Activated CD8-positive, alpha-beta T cell treated with anti-CD3 and anti-CD28 coated beads for 36 hours (primary cell): Measurements from ENCODE around the gene BLOC1S4. TPM values are rescaled to one million over a fixed set of nuclear protein-coding genes. Genes with fewer than 3 reads are reported as not detected.
"Not testable (repeated sequence)": the region's sequence is repeated elsewhere in the genome, so short reads cannot be mapped to it uniquely, and the experiment has no call there.

Experiments used
- ATAC-seq: fragments of 200-7000 bp; cut with Tn5 transposase; one replicate; pipeline ENCODE4 v1.10.0; 2021; ENCODE audit warnings: mild to moderate bottlenecking, moderate library complexity
- CTCF ChIA-PET: fragments of 350-600 bp; sonication (Branson Sonifier 250); formaldehyde crosslinking; loops from one replicate; lab custom pipeline; 2021; ENCODE audit warnings: antibody characterized with exemption; lab: Charles Lee
- POLR2A ChIA-PET: fragments of 350-600 bp; sonication (Branson Sonifier 250); formaldehyde crosslinking; loops from one replicate; lab custom pipeline; 2021; ENCODE audit warnings: antibody characterized with exemption; lab: Charles Lee
- DNase-seq: peaks from one replicate; pipeline ENCODE4 v3.0.0-alpha.2; 2020
- H3K27ac Mint-ChIP-seq: one replicate; pipeline ENCODE4 v1.8.0; 2021; ENCODE audit warnings: mild to moderate bottlenecking, mixed read lengths
- H3K27me3 Mint-ChIP-seq: one replicate; pipeline ENCODE4 v1.8.0; 2021; ENCODE audit warnings: mixed read lengths
- H3K36me3 Mint-ChIP-seq: one replicate; pipeline ENCODE4 v1.8.0; 2021; ENCODE audit warnings: low read depth, mixed read lengths
- H3K4me1 Mint-ChIP-seq: one replicate; pipeline ENCODE4 v1.8.0; 2021; ENCODE audit warnings: low read depth, mixed read lengths
- H3K4me3 Mint-ChIP-seq: one replicate; pipeline ENCODE4 v1.8.0; 2021; ENCODE audit warnings: mild to moderate bottlenecking, moderate library complexity, mixed read lengths
- H3K9me3 Mint-ChIP-seq: one replicate; pipeline ENCODE4 v1.8.0; 2021; ENCODE audit warnings: mixed read lengths
- intact Hi-C: fragments of 100-400 bp; cut with micrococcal nuclease; formaldehyde crosslinking; loops from one replicate; pipeline ENCODE4 v1.10.0; 2022
- total RNA-seq, 2 experiments: library from RNA; stranded (reverse); gene quantifications; one replicate each; pipeline ENCODE4 v1.2.3, GENCODE V29; 2021
- TF ChIP-seq, protein P1 (sequence below): fragments of 200-600 bp; IDR thresholded peaks from one replicate; pipeline ENCODE4 v1.8.0; 2022; ENCODE audit warnings: antibody characterized with exemption, mild to moderate bottlenecking

The BLOC1S4 gene
- total RNA-seq, 2 experiments from 2014 or later, result 19.1 to 21.8 TPM

DNA sequence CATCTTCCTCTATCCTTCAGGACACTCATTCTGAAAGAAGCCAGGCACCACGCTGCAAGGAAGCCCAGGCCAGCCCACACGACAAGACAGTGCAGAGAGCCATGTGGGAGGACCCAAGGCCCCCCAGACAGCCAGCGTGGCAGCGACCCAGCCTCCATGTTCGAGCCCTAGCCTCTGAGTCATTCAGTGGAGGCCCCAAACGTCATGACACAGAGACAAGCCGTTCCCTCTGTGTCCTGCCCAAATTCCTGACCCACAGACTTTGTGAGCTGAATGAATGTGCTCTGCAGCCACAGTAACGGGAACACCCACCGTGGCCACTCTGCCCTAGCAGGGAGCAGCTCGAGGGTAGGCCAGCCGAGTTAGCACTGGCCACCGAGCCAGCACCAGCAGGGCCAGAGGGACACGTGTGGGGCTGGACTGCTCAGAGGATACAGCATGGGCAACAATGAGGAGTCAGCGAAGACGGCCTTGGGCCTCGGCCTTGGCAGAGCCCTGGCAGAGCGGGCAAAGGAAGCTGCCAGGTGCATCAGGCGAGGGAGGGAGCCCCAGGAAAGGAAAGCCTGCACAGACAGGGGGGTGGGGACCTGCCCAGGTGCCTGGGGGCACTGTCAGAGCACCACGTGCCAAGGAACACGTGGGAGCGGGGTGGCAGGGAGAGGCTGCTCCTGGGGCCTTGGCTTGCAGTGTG is 8.6 kb downstream of the BLOC1S4 start:
- Mint-ChIP-seq H3K9me3 (no peaks in the 10 kb centered on the region), H3K27ac (no peak overlapping the region), H3K27me3 (no peaks in the 10 kb centered on the region), H3K4me1 (peaks cover 11% of the 10 kb centered on the region), H3K4me3 (no peak overlapping the region), H3K36me3 (no peaks in the 10 kb centered on the region)
- intact Hi-C loops, result loop anchor here (5.0 kb wide), 1 partner anchor 348 kb away; no protein-coding TSS in a partner anchor
- ChIA-PET CTCF (interaction anchor here (1.5 kb wide), 1 partner anchor 150 kb away, joined by 5 read pairs; no protein-coding TSS in a partner anchor), POLR2A (interaction anchor here (1.0 kb wide), 1 partner anchor 99 kb away, joined by 3 read pairs; no protein-coding TSS in a partner anchor)
- ATAC-seq (no peak), DNase-seq (no peak)
- TF ChIP-seq, protein P1, sequence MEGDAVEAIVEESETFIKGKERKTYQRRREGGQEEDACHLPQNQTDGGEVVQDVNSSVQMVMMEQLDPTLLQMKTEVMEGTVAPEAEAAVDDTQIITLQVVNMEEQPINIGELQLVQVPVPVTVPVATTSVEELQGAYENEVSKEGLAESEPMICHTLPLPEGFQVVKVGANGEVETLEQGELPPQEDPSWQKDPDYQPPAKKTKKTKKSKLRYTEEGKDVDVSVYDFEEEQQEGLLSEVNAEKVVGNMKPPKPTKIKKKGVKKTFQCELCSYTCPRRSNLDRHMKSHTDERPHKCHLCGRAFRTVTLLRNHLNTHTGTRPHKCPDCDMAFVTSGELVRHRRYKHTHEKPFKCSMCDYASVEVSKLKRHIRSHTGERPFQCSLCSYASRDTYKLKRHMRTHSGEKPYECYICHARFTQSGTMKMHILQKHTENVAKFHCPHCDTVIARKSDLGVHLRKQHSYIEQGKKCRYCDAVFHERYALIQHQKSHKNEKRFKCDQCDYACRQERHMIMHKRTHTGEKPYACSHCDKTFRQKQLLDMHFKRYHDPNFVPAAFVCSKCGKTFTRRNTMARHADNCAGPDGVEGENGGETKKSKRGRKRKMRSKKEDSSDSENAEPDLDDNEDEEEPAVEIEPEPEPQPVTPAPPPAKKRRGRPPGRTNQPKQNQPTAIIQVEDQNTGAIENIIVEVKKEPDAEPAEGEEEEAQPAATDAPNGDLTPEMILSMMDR, result no peak

DNA sequence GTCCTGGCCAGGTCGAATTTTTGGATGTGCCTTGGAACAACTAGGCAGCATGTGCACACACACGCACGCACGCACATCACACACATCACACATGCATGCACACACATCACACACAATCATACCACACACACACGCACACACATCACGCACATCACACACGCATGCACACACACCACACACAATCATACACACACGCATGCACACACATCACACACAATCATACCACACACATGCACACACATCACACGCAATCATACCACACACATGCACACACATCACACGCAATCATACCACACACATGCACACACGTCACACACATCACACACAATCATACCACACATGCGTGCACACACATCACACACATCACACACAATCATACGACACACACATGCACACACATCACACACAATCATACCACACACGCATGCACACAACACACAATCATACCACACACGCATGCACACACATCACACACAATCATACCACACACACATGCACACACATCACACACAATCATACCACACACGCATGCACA is 9.5 kb downstream of the BLOC1S4 start:
- H3K36me3 Mint-ChIP-seq, ATAC-seq, intact Hi-C loops, H3K27me3 Mint-ChIP-seq, DNase-seq, POLR2A ChIA-PET, H3K9me3 Mint-ChIP-seq, H3K27ac Mint-ChIP-seq, CTCF ChIA-PET, H3K4me3 Mint-ChIP-seq, H3K4me1 Mint-ChIP-seq: not testable (repeated sequence)

DNA sequence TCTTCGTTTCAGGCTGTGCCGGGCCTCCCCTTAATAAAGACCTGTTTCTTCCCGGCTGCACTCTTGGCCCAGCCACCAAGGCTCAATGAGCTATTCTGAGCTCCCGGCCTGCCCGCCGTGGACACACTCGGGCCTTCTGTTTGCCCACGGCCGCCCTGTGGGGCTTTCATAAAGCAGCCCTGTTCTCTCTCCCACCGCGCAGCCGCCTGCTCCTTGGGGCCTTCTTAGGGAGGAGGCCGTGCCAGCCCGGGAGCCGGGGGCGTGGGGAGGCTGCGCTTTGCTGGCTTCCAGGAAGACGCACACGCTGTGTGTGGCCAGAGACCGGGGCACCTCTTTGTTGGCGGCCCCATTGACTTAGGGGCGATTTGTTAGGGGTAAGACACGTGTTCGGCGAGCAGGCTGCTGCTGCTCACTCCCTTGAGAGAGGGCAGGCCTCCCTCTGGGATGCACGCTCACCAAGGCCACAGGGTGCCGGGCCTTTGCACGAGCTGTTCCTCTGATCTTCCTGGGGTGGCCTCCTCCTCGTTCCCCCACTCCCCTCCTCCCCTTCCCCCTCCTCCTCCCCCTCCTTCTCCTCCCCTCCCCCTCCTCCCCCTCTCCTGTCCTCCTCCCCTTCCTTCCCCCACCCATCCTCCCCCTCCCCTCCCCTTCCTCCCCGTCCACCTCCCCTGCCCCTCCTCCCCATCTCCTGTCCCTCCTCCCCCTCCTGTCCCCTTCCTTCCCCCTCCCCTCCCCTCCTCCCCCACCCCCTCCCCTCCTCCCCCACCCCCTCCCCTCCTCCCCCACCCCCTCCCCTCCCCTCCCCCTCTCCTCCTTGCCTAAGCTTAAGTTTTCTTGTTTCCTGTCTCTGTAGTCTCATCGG is 11.3 kb downstream of the BLOC1S4 start:
- CTCF ChIA-PET, result interaction anchor here (1.0 to 1.8 kb wide), 5 partner anchors 8 to 344 kb away, joined by 3 to 14 read pairs (median 4); no protein-coding TSS in a partner anchor
- Mint-ChIP-seq H3K4me3 (no peak overlapping the region), H3K27ac (peak overlapping the region; percentile 28), H3K27me3 (no peaks in the 10 kb centered on the region), H3K4me1 (peaks cover 5% of the 10 kb centered on the region), H3K9me3 (no peaks in the 10 kb centered on the region), H3K36me3 (no peaks in the 10 kb centered on the region)
- ATAC-seq, result no peak
- DNase-seq, result no peak
- POLR2A ChIA-PET, result interaction anchor here (0.8 to 1.6 kb wide), 2 partner anchors 54 to 340 kb away, joined by 3 to 4 read pairs; partner anchors contain the start of gene GRPEL1
- intact Hi-C loops, result loop anchor here (2.0 kb wide), 1 partner anchor 141 kb away; no protein-coding TSS in a partner anchor
- TF ChIP-seq, protein P1, result no peak

DNA sequence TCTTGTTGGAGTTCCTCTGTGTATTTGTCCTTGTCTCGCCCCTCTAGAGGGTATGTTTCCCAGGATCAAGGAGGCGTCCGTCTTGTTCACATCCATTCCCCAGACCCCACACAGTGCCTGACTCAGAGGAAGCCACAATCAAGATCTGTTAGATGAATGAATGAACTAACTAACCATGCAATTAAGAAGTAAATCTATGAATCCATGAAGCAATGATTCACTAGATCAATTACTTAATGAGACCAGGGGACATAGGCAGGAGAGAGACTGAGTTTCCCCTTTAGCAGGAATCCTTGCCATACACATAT is 11.9 kb downstream of the BLOC1S4 start:
- Mint-ChIP-seq H3K4me1 (peaks cover 5% of the 10 kb centered on the region), H3K27me3 (no peaks in the 10 kb centered on the region), H3K36me3 (no peaks in the 10 kb centered on the region), H3K27ac (peak overlapping the region; percentile 28), H3K9me3 (no peaks in the 10 kb centered on the region), H3K4me3 (no peak overlapping the region)
- no peak for DNase-seq
- ChIA-PET CTCF (interaction anchor here (1.8 kb wide), 1 partner anchor 146 kb away, joined by 14 read pairs; no protein-coding TSS in a partner anchor), POLR2A (no interaction called here)
- intact Hi-C loops, result loop anchor here (2.0 kb wide), 1 partner anchor 141 kb away; no protein-coding TSS in a partner anchor
- TF ChIP-seq, protein P1, result no peak
- ATAC-seq, result no peak

DNA sequence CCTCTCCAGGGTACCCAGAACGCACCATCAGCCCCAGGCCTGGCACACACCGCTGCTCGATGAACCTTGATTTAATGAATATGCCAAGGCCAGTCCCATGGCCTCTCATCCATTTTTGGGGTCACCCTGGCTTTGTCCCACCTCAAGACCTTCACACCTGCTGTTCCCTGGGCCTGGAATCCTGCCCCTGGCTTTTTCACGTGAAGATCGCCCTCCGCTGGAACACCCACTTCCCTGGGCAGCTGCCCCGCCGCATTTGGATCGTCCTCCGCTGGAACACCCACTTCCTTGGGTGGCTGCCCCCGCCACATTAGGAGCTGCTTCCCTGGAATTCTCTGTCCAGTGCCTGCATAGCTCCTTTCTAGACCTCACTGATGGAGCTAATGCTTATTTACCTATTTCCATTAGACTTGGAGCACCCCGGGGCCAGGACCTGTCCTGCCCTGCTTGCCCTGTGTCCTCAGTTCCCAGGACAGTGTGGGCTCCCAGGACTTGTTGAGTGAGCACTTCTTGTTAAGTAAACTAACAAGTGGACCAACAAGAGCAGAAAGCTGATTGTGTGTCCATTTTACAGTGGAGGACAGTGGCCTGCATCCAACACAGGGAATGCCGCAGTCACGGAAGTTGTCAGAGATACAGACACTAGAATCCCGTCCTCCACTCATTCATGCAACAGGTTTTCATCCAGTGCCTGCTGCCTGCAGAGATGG is 12.5 kb downstream of the BLOC1S4 start:
- intact Hi-C loops, result no loop called here
- Mint-ChIP-seq H3K27ac (no peak overlapping the region), H3K4me3 (no peak overlapping the region), H3K27me3 (no peaks in the 10 kb centered on the region), H3K9me3 (no peaks in the 10 kb centered on the region), H3K36me3 (no peaks in the 10 kb centered on the region), H3K4me1 (peaks cover 5% of the 10 kb centered on the region)
- POLR2A ChIA-PET, result no interaction called here
- ATAC-seq (no peak), DNase-seq (no peak)
- TF ChIP-seq, protein P1, result no peak
- CTCF ChIA-PET, result interaction anchor here (1.1 to 1.6 kb wide), 2 partner anchors 32 to 145 kb away, joined by 3 to 7 read pairs; no protein-coding TSS in a partner anchor
